Measurements from ENCODE around the gene BABAM1. TPM values are rescaled to one million over a fixed set of nuclear protein-coding genes. Genes with fewer than 3 reads are reported as not detected.

BABAM1 gene
- total RNA-seq, 1 experiment from 2014 or later: 93.3 TPM

- CTCF ChIA-PET: no interaction called here
- BruUV-seq (replicated peaks): no TSS peak
These were observed 8.4 kb downstream of the BABAM1 start for GRCh38 chr19:17275441-17276175.

GRCh38 chr19:17279436-17279835 lies 12.2 kb downstream of the BABAM1 start:
- ChIA-PET RAD21 (ENCODE audit: low non-redundant PET in 1 of 2, low total read pairs in 2 of 2, uncharacterized antibody in 2 of 2, unreplicated experiment in 2 of 2) (no interaction called here), CTCF (no interaction called here), POLR2A (interaction anchor here (0.6 to 0.7 kb wide), 2 partner anchors 12 to 102 kb away, joined by 3 to 4 read pairs; partner anchors contain the start of gene BABAM1)
- DNase-seq (ENCODE audit: low read depth, low spot score) (no peak), ATAC-seq (no peak)
- H3K9ac ChIP-seq (ENCODE audit: low read length): no peak overlapping the region
- peaks cover 6 to 28% of the 10 kb centered on the region in 2 experiments; a peak in 3 of 4 replicates for H3K36me3 ChIP-seq (ENCODE audit: control insufficient read depth in 1 of 2, insufficient read depth in 2 of 2, low read length in 2 of 2)
- no peak overlapping the region for H3K4me2 ChIP-seq (ENCODE audit: low read length)
- H3K27me3 ChIP-seq (ENCODE audit: insufficient read depth, low read length): no peaks in the 10 kb centered on the region
- H3K79me2 ChIP-seq (ENCODE audit: insufficient read depth, low read length): peaks cover 12% of the 10 kb centered on the region; the same call in 1 of the 2 replicates
- intact Hi-C loops (cut with micrococcal nuclease): no loop called here
- H3K4me3 ChIP-seq (replicated peaks in 1 of 2; ENCODE audit: low read depth in 1 of 2, low read length in 2 of 2): no peak overlapping the region
- H3K27ac ChIP-seq (ENCODE audit: low read depth, low read length): no peak overlapping the region
- no peaks in the 10 kb centered on the region for H3K9me2 ChIP-seq (ENCODE audit: insufficient read depth)
- H4K20me1 ChIP-seq (ENCODE audit: insufficient read depth): no peaks in the 10 kb centered on the region
- H2AFZ ChIP-seq (ENCODE audit: low read depth, low read length, poor library complexity, severe bottlenecking): no peak overlapping the region
- H3K4me1 ChIP-seq (ENCODE audit: control insufficient read depth in 1 of 2, insufficient read depth in 2 of 2, low read length in 2 of 2): peaks cover 0 to 23% of the 10 kb centered on the region in 2 experiments; a peak in 2 of 4 replicates
- no TSS peak for BruUV-seq (replicated peaks)
- H3K9me3 ChIP-seq (ENCODE audit: control insufficient read depth in 1 of 2, insufficient read depth in 1 of 2, low read depth in 1 of 2, low read length in 2 of 2): no peaks in the 10 kb centered on the region
- TF ChIP-seq ELF1 (IDR thresholded peaks at IDR 0.05; ENCODE audit: borderline replicate concordance, low read depth) (no peak), RAD21 (IDR thresholded peaks at IDR 0.05; ENCODE audit: low read depth) (no peak), EZH2phosphoT487 (IDR thresholded peaks at IDR 0.05; ENCODE audit: borderline replicate concordance) (no peak), TCF7L2 (IDR thresholded peaks at IDR 0.05; ENCODE audit: borderline replicate concordance, extremely low read depth, insufficient read depth, insufficient read length) (no peak), ATF3 (IDR thresholded peaks at IDR 0.05) (no peak), REST (IDR thresholded peaks at IDR 0.05; ENCODE audit: low read depth) (no peak)

More at GRCh38 chr19:17275441-17276175, 8.4 kb downstream of the BABAM1 start:
- Histone ChIP-seq H3K9ac (ENCODE audit: low read length) (no peak overlapping the region), H3K27me3 (ENCODE audit: insufficient read depth, low read length) (no peaks in the 10 kb centered on the region), H3K4me3 (replicated peaks in 1 of 2; ENCODE audit: low read depth in 1 of 2, low read length in 2 of 2) (no peak overlapping the region), H3K79me2 (ENCODE audit: insufficient read depth, low read length) (no peaks in the 10 kb centered on the region), H3K4me1 (ENCODE audit: control insufficient read depth in 1 of 2, insufficient read depth in 2 of 2, low read length in 2 of 2) (no peaks in the 10 kb centered on the region), H3K9me2 (ENCODE audit: insufficient read depth) (no peaks in the 10 kb centered on the region), H2AFZ (ENCODE audit: low read depth, low read length, poor library complexity, severe bottlenecking) (no peak overlapping the region), H4K20me1 (ENCODE audit: insufficient read depth) (no peaks in the 10 kb centered on the region), H3K9me3 (ENCODE audit: control insufficient read depth in 1 of 2, insufficient read depth in 1 of 2, low read depth in 1 of 2, low read length in 2 of 2) (no peaks in the 10 kb centered on the region), H3K36me3 (ENCODE audit: control insufficient read depth in 1 of 2, insufficient read depth in 2 of 2, low read length in 2 of 2) (peaks cover 17 to 41% of the 10 kb centered on the region in 2 experiments), H3K4me2 (ENCODE audit: low read length) (no peak overlapping the region), H3K27ac (ENCODE audit: low read depth, low read length) (no peak overlapping the region)
- no peak for TF ChIP-seq ZBTB33 (IDR thresholded peaks at IDR 0.05; ENCODE audit: extremely low read depth, insufficient replicate concordance, low read length)
- TF ChIP-seq EGR1 (IDR thresholded peaks at IDR 0.05; ENCODE audit: low read depth): no peak
- TF ChIP-seq CBX3 (IDR thresholded peaks at IDR 0.05; ENCODE audit: low read depth): no peak
- TF ChIP-seq JUND (IDR thresholded peaks at IDR 0.05): no peak
- DNase-seq (ENCODE audit: low read depth, low spot score): no peak
- RAD21 ChIA-PET (ENCODE audit: low non-redundant PET in 1 of 2, low total read pairs in 2 of 2, uncharacterized antibody in 2 of 2, unreplicated experiment in 2 of 2): no interaction called here
- intact Hi-C loops (cut with micrococcal nuclease): no loop called here
- POLR2A ChIA-PET: no interaction called here
- ATAC-seq: no peak
